Epithelial cell of prostate (primary cell): ENCODE measurements around the gene PLEK2.
"Not testable (repeated sequence)": the region's sequence is repeated elsewhere in the genome, so short reads cannot be mapped to it uniquely, and the experiment has no call there.

Experiments
- DNase-seq: peaks from one replicate; pipeline ENCODE4 v3.0.0-alpha.2; 2011; ENCODE audit warnings: low read depth, low spot score
- H3K27ac ChIP-seq: fragments of 450-650 bp; 2 replicates; pipeline ENCODE4 v1.5.1; 2017; ENCODE audit warnings: mild to moderate bottlenecking

The PLEK2 gene, protein sequence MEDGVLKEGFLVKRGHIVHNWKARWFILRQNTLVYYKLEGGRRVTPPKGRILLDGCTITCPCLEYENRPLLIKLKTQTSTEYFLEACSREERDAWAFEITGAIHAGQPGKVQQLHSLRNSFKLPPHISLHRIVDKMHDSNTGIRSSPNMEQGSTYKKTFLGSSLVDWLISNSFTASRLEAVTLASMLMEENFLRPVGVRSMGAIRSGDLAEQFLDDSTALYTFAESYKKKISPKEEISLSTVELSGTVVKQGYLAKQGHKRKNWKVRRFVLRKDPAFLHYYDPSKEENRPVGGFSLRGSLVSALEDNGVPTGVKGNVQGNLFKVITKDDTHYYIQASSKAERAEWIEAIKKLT

DNA sequence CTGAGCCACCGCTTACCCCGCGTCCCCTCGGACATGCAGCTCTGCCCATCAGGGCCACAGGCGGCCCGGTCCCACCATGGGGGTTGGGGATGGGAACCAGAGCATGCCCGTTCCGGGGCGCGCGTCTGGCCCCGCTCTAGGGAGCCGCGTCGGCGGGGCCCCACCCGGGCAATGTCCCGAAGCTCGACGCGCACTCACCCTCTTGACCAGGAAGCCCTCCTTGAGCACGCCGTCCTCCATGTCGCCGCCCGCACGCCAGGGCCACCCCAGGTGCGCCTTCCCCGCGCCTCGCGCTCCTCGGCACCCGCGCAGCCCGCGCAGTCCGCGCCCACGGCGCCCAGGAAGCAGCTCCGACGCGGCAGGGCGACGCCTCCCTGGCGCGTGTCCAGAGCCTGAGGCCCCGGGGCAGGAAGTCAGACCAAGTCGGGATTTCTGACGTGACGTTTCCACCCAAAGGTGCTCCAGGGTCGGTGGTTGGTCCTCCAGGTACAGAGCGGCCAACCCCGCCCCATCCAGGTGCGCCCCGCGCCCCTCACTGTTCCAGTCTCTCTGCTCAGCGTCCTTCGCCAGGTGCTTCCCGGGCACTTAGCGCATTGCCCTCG is at the start of gene PLEK2:
Gene PLEK2 (minus strand): TSS at position 346 of the 602 bp plus-strand sequence. CDS start 106 bp downstream, at position 240.
- peak within 1 kb of the TSS; percentile 95 for H3K27ac ChIP-seq
- DNase-seq = peak; percentile 57

DNA sequence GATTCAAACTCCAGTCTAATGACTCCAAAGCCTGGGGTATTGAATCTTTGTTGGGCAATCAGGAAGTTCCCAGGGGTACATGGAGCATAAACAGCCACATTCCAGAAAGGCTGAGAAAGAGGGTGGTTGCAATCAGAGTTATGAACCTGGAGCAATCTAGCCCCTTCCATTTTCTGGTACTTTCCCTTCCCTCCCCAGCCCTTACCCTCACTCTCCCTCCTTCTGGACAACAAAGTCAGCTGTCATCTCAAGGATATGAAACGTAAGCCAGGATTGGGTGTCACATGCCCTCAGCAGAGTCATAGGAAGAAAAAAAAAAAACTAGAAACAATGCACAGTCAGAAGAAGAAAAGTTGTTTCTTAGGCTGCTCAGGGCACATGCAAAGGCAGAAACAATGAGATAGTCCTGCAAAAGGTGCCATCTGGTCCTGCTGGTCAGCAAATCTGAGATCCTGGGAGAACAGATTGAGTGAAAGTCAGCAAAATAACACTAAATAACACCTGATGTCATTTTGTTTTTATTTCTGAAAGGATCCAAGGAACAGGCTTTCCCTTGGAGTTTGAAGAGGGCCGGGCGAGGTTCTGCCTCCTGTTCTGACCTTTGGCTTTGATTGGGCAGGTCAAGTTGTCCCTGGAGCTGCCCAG is 49.5 kb upstream of the PLEK2 start:
- DNase-seq = peak; percentile 5
- H3K27ac ChIP-seq = peak overlapping the region; percentile 18

DNA sequence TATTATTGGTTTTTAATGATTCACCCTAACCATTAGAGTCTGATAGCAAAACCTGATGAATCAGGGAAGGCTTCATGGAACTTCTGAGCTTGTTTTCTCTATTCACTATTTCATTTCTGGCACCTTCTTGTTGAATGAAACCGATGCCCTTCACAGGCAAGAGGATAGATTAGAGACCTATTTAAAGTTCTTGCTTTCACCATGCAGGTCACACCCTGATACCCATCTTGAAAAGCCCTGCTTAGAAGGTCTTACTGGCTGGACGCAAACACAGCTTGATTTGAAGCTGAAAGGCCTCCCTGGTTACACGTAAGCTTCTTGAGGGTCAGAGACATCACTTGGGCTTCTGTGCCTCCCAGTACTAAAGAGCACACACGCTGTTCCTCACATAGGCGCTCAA is 47.4 kb upstream of the PLEK2 start:
- DNase-seq = no peak
- H3K27ac ChIP-seq = no peak overlapping the region

DNA sequence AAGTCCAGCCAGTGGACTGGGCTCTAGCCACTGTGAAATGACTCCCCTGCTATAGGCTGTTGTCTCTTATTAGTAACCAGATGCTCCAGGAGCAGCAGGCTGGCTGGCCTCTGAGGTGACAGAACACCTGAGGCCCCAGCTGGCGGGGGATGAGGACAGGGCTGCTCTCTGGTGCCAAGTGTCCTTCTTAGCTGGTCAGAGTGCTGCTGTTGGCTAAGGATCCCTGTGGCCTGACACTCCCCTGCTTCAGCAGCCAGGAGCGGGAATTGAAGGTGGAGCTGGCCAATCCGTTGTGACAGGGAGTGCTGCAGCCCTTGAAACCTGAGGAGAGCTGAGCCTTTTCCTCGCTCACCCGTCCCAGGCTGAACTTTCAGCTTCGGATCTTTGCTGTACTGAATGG is 45.8 kb upstream of the PLEK2 start:
- no peak for DNase-seq
- H3K27ac ChIP-seq = no peak overlapping the region

DNA sequence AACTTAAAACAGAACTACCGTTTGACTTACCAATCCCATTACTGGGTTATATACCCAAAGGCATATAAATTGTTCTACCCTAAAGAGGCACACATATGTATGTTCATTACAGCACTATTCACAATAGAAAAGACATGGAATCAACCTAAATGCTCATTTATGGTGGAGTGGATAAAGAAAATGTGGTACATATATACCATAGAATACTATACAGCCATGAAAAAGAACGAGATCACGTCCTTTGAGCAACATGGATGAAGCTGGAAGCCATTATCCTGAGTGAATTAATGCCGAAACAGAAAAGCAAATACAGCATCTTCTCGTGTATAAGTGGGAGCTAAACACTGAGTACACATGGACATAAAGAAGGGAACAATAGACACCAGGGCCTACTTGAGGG is 44.8 kb upstream of the PLEK2 start:
- no peak overlapping the region for H3K27ac ChIP-seq
- no peak for DNase-seq

DNA sequence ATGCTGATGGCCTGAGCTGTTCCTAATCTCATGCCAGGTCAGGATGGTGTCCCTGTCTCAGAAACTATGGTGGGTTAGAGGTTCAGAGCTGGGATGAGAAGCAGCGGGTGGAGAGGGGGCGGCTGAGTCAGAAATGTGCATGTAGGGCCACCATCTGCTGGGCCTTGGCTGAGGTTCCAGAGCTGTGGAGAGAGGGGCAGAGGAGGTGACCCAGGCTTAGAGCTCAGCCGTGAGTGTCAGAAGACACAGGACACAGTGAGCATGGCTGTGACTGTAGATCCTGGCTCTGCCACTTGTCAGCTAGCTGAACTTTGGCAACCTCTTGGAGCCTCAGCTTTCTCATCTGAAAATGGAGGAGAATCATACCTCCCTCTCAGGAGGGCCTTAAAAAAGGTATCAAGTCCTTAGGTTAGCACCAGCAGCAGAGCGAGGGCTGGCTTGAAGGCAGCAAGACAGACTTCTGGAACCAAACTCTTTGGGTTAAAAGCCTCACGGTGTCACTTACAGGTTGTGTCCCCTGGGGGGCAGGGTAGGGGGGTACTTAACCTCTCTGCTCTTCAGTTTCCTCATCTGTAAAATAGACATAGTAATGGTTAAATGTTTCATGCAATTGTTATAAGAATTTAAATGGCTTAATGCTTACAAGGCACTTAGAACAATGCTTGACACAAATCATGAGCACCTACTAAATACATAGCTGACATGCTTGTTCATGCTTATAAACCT is 41.8 kb upstream of the PLEK2 start:
- no peak for DNase-seq
- no peak overlapping the region for H3K27ac ChIP-seq

DNA sequence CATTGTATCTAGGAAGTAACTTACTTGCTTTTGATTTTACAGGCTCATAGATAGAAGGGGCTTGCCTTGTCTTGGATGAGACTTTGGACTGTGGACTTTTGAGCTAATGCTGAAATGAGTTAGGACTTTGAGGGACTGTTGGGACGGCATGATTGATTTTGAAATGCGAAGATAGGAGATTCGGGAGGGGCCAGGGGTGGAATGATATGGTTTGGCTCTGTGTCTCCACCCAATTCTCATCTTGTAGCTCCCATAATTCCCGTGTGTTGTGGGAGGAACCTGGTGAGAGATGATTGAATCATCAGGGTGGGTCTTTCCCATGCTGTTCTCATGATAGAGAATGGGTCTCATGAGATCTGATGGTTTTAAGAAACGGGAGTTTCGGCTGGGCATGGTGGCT is 39.7 kb upstream of the PLEK2 start:
- not testable (repeated sequence) for H3K27ac ChIP-seq

DNA sequence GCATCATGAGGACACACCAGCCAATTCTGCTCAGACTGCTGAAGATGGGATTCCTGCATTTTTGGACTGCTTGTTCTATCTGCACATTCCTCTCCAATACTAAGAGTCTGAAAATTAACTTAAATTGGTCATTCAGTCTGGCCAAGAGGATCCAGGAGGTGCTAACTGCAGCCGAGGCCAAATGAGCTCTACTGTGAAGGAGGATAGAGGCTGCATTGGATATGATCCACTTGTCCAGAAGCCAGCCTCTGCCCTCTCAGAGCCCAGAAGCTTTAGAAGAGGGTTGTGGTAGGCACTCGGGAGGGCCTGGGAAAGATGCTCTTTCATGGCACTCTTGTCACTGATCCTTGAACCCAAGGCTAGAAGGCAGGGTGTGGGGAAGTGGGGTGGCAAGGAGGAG is 37.1 kb upstream of the PLEK2 start:
- no peak overlapping the region for H3K27ac ChIP-seq
- DNase-seq = no peak

More for the DNA sequence above, 39.7 kb upstream of the PLEK2 start:
- DNase-seq = not testable (repeated sequence)

DNA sequence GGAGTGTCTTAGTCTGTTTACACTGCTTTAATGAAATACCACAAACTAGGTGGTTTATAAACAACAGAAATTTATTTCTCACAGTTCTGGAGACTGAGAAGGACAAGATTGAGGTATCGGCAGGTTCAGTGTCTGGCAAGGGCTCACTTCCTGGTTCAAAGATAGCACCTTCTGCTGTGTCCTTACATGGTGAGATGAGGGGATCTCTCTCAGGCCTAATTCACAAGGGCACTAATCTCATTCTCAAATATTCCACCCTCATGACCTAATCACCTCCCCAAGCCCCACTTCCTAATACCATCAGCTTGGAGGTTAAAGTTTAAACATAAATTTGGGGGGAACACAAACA is 35.0 kb upstream of the PLEK2 start:
- peak overlapping the region; percentile 7 for H3K27ac ChIP-seq
- no peak for DNase-seq

DNA sequence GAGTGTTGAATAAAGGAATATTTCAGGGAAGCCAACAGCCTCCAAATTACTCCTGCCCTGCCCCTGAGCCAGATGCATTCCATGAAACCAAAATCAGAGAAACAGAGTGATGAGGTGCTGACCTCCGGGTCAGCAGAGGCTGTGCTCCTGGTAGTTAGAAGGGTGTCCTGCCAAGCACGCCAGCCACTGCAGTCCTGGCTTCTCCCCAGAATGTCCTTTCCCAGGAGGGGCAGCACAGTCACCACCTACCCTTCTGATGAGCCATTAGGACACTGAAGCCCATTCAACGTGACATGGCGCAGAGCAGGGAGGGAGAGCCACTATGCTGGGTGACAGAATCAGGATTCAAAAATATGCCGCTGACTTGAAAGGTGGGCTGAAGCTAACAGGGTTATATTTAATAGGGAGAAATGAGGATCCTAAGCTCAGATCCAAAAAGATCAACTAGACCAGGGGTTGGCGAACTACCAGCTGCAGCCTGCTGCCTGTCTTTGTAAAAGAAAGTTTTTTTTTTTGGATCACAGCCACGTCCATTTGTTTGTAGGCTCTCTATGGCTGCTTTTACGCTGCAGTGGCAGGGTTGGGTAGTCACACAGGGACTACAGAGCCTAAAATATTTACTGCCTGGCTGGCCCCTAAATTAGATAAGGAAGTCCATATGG is 34.5 kb upstream of the PLEK2 start:
- H3K27ac ChIP-seq = peak overlapping the region; percentile 7

DNA sequence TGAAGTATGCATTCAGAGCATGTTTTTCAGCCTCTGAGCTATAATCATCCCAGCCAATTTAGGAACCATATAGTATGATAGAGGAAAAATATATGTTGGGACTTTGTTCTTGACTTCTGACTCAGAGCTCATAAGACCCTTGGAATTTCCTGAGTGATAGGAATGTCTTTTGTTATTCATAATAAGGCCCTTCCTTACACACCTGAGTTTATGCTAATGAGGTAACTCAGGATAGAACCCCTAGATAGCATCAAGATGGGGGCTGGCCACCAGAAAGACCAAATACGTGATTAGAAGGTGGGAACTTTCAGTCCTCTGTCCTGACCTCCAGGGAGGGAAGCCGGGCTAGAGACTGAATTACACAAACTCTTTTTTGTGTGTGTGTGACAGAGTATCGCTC is 32.4 kb upstream of the PLEK2 start:
- DNase-seq = peak; percentile 26
- peak overlapping the region; percentile 86 for H3K27ac ChIP-seq

More for the DNA sequence above, 34.5 kb upstream of the PLEK2 start:
- no peak for DNase-seq

DNA sequence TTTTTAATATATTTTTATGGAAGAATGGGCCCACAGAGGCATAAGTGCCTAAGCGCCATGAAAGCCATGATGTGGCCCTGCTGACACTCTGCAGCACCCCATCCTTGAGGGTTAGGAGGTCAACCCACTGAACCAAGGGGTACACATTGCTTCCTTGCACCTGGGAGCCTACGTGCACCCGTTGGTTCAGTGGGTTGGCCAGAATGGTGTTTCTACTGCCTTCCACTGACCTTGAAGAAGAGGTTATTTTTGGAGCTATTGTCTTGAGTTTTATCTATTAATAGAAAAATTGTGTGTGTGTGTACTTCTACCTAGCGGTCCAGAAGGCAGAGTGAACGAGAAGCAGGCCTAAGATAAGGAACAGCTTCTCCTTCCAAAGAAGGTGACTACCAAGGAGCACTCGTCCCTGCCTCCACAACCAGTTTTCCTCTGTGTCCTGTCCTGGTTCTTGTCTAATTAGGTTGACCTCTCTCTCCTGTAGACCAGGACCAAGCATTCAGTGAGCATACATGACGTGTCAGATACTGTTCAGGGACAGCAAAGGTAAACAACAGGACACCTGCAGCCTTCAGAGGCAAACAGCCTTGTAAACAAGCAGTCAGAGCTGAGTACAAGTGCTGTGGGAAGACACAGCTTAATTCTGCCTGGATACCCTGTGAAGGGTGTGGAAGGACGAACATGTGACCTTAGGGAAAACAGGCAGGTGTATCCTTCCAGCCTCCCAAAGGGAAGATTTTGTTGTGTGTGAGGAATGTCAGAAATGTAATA is 30.4 kb upstream of the PLEK2 start:
- no peak for DNase-seq
- no peak overlapping the region for H3K27ac ChIP-seq

DNA sequence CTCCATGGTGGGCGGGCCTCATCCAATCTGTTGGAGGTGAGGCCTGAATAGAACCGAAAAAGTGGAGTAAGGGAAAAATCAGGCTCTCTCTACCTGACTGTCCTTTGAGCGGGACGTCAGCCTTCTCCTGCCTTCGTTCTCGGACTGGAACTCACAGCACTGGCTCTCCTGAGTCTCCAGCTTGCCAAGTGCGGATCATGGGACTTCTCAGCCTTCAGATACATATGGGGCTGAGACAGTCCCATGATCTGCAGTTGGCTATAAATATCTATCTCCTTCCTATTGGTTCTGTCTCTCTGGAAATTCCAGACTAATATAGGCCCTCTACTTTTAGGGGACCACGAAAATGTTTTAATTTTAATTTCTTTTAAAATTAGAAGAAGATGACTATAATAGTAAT is 29.7 kb upstream of the PLEK2 start:
- DNase-seq = no peak
- no peak overlapping the region for H3K27ac ChIP-seq

DNA sequence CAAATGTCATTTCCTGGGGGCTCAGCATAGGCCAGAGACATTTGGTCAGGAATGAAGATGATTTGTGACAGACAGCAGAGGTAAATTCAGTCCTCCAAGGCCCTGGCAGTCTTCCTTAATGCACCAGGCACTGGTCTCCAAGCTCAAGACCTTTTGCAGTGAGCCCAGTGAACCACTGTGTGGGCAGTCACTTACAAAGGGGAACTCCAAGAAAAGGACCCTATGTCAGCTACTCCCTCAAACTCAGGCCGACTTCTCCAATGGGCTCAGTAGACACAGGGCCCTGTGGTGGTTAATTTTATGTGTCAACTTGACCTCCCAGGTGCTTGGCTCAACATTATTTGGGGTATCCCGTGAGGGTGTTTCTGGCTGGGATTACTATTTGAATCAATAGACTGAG is 29.3 kb upstream of the PLEK2 start:
- H3K27ac ChIP-seq = no peak overlapping the region

DNA sequence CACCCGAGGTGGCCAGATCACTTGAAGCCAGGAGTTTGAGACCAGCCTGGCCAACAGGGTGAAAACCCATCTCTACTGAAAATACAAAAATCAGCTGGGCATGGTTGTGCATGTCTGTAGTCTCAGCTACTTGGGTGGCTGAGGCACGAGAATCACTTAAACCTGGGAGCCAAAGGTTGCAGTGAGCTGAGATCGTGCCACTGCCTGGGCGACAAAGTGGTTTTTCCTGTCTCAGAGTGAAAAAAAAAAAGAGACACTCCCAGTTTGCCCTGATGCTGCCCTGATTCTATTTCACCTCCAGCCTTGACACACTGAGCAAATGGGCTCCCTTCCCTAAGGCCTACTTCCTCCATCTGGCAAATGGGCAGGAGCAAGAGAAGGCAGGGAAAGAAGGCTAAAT is 28.5 kb upstream of the PLEK2 start:
- H3K27ac ChIP-seq = no peak overlapping the region
- DNase-seq = no peak

More for the DNA sequence above, 29.3 kb upstream of the PLEK2 start:
- no peak for DNase-seq

DNA sequence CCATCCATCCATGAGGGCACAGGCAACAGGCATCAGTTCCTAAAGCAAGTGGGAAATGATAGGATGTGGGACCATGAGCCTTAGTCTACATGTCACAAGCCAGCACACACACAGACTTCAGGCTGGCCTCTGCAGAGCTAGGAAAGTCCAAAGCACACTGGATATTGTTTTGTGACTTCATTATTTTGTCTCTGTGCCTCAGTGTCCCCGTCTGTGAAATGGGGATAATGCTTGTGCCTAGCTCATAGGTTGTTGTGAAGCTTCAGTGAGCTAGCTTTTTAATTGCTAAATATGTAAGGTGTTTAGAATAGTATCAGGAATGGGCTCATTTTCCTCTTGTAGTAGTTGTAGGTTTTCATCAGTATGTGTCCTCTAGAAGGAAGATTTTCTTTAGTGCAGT is 27.0 kb upstream of the PLEK2 start:
- no peak overlapping the region for H3K27ac ChIP-seq
- DNase-seq = no peak

DNA sequence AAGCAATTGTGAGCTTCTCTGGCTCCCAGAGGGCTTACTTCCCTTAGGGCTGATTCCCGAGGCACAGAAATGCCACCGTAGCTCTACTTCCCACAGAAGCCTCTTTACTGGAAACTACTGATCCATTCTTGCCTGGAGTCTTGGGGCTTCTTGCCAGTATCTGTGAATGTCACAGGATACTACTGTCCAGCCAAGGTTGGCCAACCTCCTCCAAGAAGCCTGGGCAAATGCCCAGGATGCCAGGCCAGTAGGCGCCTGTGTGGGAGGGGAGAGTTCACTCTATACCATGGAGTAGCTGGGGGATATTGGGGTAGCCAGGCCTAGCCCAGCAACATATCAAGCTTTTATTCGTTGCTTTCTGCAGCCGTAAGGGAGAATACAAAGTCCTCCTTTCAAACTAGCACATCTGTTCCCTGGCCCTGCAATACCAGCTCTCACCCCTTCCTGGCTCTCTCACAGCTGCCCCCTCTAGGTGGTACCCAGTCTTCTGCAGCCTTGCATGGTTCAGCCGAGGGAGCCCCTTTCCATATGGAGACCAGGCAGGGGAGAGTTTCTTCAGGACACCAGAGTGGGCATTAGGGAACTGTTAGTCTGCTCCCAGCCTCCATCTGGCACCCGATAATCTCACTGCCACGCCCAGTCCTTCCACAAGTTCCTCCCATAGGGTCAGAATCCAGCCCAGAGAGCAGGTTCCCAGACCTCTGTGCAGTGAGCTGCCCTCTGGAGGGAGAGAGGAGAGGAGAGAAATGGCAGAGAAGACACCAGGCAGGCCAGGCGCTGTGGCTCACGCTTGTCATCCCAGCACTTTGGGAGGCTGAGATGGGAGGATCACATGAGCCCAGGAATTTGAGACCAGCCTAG is 24.3 kb upstream of the PLEK2 start:
- no peak overlapping the region for H3K27ac ChIP-seq

DNA sequence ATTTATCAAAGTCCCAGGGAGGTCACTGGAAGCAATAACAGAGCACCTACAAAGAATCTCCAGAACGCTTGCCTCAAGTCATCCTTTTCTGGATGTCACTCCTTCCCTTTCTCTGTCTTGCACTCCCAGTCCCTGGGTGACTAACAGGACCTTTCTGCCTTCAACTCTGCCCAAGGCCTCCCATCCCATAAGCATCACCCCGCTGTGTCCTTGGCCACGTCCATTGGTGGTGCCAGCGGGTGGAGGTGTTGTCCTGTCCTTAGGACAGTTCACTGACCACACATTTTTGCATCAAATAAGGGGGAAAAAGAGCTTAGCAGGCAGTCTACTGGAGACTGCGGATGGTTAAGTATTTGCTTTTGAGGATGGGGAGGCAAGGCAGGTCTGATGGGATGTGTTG is 23.6 kb upstream of the PLEK2 start:
- H3K27ac ChIP-seq = no peak overlapping the region
- no peak for DNase-seq

More for the DNA sequence above, 24.3 kb upstream of the PLEK2 start:
- no peak for DNase-seq
